Stomach (tissue), 4 donors: ENCODE results near the gene CDCA5.

ENCODE experiments used
- CTCF ChIP-seq, 7 experiments: fragments of 450-650 bp in 4 of 7; fragments of 200-600 bp in 3 of 7; sonication (generic) in 3 of 7; IDR thresholded peaks; one replicate each; pipeline ENCODE4 v1.5.1; 2016 to 2019; ENCODE audit warnings: antibody characterized with exemption in 7 of 7, control low read depth in 2 of 7, mild to moderate bottlenecking in 1 of 7
- POLR2A ChIP-seq, 4 donors: fragments of 450-650 bp; IDR thresholded peaks; one replicate each; pipeline ENCODE4 v1.6.1; 2016; ENCODE audit warnings: antibody characterized with exemption in 4 of 4, control low read depth in 2 of 4, mild to moderate bottlenecking in 1 of 4, moderate library complexity in 1 of 4

- no peak for TF ChIP-seq CTCF (IDR thresholded peaks at IDR 0.05)
- no peak for TF ChIP-seq POLR2A (IDR thresholded peaks at IDR 0.05)
These were observed 22.9 kb downstream of the CDCA5 start for GRCh38 chr11:65060913-65061408.
